HL-60/S4 treated with retinoic acid at 250 ng/mL for 4 days and 3 days (cell line): ENCODE measurements around the gene SUGP1.
"Not testable (repeated sequence)": the region's sequence is repeated elsewhere in the genome, so short reads cannot be mapped to it uniquely, and the experiment has no call there.

Source experiments
- in situ Hi-C: fragments of 300-500 bp; cut with MboI; formaldehyde crosslinking; loops from 2 replicates; pipeline ENCODE4 v1.7.0; 2022; ENCODE audit warnings: low sequenced_read_pairs

Gene SUGP1

DNA sequence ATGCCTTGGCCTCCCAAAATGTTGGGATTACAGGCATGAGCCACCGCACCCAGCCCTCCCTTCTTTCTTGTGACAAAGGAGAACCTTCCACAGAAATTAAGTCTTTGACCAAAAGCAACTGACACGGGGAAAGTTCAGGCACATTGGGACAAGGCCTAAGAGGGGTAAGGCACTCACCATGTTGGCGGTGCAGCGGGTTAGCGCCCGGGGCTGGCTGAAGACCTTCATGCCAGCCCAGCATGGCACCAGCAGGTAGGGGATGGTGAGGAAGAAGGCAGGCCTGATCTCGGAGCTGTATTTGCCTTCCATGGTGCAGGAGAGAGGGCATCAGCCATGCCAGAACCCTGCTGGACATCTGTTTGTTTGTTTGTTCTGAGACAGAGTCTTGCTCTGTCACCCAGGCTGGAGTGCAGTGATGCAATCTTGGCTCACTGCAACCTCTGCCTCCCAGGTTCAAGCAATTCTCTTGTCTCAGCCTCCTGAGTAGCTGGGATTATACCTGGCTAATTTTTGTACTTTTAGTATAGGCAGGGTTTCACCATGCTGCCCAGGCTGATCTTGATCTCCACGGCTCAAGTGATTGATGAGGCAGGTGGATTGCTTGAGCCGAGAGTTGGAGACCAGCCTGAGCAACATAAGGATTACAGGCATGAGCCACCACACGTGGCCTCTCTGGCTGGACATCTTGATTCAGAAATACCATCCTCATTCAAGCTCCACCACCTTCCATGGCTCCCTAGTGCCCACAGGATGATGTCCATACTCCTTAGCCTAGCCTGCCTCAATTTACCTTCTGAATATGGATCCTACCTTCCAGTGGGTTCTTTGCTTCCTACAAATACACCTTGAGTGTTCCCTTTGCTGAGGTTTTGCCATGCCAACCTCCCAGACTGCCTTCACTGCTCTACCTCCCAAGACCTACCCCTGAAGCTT, 51.6 kb downstream of the SUGP1 start:
- in situ Hi-C loops, result no loop called here

DNA sequence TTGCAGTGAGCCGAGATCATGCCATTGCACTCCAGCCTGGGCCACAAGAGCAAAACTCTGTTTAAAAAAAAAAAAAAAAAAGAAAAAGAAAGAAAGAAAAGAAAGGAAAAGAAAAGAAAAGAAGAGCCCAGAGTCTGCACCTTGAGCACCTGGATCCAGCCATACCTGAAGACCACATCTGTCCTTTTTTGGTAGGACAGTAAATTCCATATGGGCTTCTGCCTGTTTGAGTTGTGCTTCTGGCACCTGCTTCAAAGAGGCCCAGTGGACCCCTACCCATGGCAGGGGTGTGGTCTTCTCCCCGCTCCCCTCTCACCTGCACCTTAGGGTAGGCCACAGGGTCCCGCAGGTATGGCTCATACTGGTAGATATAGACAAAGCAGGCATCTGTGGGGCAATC, 53.0 kb downstream of the SUGP1 start:
- in situ Hi-C loops, result no loop called here

DNA sequence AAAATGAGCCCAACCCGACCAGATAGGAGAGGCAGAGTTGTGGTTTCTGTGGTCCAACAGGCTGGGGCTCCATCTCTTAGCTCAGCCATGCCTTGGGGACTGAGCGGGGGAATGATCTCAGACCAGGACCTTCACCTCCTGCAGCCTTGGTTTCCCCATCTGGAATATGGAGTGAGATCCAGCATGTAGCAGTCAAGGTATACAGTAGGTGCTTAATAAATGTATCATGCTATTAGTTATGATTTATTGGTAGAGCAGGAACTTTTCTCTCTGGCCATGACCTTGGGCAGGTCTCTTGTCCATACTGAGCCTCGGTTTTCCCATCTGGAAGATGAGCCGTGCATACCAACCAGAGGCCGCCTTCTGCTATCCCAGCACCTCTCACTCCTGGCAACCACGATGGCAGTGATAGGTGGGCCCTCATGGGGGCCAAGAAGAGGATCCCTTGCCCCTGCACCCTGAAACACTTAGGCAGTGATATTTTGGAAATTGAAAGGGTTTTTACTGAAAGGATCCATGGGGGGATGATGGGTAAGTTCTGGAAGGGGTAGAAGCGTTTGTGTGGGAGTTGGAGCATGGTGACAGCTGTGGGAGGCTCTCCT, 56.3 kb downstream of the SUGP1 start:
- in situ Hi-C loops, result no loop called here

DNA sequence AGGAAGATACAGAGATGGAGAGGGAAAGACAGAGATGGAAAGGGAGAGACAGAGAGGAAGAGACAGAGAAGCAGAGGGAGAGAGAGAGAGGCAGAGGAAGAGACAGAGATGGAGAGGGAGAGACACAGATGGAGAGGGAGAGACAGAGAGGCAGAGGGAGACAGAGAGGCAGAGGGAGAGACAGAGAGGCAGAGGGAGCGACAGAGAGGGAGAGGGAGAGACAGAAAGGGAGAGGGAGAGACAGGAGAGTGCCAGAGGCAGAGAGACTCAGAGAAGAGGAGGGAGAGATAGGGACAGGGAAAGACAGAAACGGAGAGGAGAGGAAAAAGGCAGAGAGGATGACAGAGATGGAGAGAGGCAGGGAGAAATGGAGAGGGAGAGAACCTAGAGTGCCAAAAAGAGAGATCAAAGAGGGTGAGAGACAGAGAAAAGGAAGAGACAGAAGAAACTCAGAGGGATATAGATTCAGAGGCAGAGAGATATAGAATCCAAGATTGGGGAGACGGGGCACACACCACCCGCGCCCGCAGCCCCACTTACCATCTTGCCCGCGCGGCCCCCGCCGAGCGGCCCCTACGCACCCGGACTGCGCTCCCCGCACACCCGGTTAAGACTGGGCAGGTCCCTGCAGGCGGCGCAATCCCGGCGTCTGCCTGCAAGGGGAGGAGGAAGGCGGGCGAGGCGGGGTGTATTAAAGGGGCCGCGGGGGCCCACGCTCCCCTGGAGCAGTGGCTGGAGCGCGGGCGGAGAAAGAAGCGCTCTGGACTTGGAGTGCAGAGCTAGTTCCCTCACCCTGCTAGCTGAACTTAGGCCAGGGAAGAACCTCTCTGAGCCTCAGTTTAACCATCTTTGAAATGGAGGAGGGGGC, 57.9 kb downstream of the SUGP1 start:
- in situ Hi-C loops, result no loop called here

DNA sequence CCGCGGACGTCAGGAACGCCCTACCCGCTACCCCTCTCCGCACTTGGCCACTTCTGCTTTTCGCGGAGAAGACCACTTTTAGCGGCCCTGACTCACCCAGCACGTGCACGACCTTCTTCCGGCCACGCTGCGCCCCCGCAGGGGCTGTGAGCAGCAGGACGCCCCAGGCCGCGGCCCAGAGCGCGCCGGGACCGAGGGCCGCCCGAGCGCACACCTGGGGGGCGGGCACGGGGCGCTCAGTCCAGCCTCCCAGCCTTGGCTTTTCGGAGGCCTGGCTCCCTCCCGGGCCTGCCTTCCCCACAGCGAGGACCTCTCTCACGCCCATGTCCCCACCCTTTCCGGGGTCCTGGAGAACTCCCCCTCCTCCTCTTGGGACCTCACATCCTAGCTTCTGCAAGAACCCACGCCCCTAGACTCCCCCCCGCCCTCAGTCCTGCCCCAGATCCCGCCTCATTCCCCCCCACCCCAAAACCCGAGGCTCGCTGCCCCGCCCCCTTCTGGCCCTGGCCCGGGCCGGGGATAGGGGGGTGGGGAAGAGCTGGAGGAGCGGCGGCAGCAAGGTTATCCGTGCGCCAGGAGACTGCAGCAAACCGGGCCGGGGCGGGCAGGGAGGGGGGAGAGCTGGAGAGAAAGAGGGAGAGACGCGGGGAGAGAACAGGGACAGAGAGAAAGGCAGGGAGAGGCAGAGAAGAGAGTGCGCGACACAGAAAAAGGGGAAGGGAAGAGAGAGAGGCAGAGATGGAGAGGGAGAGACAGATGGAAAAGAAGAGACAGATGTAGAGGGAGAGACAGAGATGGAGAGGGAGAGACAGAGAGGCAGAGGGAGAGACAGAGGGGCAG, 58.7 kb downstream of the SUGP1 start:
- in situ Hi-C loops, result no loop called here

DNA sequence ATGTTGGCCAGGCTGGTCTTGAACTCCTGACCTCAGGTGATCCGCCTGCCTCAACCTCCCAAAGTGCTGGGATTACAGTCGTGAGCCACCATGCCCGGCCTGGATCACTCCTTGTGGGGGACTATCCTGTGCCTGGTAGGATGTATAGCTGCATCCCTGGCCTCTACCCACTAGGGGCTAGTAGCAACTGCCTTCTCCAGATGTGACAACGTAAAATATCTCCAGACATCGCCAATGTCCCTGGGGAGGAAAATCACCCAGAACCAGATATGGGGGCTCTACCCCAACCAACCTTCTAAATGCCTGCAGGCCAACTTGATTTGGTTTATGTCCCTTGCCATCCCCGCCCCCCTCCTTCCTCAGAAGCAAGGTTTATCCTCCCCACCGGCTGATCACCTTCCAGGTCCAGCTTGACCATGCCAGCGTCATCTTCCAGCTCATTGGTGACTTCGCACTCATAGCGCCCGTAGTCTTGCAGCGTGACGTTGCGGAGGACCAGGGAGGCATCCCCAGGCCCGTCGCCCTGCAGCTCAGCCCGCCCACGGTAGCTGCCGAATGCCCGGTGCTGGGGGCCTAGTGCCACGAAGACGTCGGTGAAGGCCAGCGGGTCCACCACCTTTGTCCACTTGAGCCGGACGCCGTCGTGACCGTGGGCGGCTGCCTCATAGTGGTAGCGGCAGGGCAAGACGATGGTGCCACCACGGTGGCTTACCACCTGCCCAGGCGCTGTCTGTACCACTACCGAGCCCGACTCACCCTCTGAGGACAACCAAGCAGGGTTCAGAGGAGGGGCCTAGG, 59.7 kb downstream of the SUGP1 start:
- in situ Hi-C loops, result no loop called here

DNA sequence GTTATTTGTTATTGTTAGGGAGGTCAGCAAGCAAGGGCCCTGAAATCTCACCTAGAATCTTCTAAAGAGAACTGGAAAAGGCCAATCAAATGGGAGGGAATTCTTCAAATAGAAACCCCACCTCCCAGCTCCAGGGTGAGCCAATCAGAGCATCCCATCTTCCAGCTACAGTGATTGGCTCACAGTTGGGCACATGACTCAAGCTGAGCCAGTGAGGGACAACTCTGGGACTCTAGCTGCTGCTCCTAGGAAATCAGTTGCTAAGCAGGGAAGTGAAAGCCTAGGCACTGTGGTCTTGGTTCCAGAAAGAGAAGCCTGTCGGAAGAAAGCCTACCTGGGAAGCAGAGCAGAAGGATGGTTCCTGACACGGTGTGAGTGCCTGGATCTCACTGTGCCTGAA, 60.6 kb downstream of the SUGP1 start:
- in situ Hi-C loops, result no loop called here

DNA sequence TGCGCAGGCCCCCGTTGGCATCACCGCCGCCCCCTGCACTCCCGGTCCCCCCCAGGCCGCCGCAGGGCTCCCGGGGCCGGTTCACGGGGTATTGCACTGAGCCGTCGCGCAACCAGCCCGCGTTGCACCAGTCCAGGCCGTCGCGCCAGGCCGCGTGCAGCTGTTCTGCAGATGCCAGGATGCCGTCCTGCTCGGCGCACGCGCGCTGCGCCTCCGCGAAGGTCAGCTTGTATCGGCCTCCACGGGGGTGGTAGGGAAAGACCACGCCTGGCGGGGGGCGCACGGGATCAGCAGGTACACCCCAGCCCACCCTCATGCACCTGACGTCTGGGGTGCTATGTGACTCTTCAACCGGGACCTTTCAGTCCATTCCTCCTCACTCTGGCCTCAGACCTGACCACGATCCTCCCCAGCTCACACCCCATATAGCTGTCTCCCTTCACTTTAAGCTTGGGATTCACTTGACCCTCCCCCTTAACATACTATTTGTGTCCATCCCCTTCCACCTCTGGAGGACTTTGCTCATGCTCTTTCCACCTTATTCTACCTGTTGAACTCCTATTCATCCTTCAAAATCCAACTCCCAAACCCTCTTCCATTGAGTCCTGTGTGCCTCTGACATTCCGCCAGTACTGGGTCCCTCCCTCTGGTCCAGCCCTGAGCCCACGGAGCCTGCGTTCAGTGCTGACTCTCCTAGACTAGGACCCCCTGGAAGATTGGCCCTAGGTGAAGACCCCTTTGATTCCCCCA, 61.5 kb downstream of the SUGP1 start:
- in situ Hi-C loops, result no loop called here

DNA sequence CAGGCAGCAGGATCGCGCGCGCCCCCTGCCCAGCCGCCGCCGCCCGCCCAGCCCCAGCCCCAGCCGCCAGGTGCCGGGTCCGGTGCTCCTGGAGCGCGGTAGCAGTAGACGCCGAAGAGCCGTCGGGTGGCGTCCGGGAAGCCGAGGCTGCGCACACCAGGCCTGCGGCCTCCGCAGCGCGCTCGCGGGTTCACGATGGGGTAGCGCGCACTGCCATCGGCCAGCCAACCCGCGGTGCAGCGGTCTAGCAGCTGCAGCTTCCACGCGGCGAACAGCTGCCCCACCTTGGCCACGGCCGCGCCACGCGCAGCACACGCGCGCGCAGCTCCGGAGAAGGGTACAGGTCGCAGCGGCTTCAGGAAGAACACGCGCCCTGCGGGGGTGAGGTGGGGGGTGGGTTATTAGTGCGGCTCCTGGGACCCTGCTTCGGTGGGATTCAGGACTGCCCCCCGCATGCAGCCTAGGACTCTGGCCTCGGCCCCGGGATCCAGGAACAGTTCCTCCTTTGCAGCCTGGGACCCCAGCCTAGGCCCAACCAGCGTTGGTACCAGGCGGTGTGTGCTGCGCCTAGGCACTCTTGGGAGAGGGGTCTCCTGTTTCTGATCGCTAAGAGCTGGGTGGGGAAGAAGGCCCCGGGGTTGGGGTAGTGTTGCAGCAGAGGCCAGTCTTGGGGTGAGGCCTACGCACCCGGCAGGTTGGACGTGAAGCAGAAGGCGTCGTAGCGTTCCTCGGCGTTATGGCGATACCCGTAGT, 62.3 kb downstream of the SUGP1 start:
- in situ Hi-C loops, result no loop called here

DNA sequence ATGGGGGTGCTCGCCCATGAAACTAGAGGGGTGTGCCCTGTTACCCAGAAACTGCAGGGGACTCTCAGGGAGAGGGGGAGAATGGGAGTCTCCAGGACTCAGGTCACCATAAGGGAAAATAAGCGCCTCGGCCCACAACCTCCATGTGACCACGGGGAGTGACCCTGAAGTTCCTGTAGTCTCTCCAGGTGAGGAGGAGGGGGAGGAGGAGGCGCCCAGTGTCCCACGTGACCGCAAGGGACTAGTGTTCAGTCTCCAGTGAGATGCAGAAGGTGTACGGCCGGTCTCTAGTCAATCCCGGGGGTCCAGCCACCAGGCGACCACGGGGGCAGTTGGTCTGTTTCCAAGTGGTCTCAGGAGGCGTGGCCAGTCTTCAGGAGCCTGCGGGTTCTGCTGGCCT, 63.2 kb downstream of the SUGP1 start:
- in situ Hi-C loops, result no loop called here

DNA sequence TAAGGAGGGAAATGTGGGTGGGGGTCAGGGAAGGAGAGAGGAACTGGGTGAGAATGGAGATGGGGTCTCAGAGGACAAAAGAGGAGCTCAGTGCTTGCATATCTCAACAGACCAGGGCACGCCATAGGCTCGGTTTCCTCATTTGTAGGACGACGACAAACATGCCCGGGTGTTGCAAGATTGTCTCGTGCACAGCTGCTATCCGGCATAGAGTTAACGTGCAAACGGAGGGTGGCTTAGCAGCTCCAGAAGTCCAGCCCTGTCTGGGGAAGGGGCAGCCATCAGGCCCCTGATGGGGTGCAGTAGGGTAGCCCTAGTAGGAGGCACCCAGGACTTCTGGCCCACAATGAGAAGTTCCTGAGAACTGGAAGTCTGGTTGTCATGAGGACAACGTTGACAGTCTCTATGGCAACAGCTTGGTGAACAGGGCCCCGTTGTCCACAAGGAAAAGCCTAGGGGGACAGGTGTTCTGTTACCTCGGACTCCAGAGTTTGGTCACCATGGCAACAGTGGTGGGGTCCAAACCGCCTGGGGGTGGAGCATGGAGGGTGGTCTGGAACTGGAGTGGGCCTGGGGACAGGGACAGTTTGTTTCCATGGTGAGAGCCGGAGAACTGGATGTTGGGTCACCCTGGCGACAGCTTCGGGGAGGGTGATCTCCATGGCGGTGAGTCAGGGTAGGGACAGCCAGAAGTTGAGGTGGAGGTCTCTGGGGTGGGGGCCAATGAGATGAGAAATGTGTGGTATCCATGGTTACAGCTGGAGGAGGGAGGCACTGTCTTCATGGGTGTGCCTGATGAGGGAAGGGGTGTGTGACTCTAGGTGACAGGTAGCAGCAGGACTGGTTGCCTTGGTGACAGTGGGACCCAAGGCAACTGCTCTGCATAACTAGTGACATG, 64.0 kb downstream of the SUGP1 start:
- in situ Hi-C loops, result no loop called here

DNA sequence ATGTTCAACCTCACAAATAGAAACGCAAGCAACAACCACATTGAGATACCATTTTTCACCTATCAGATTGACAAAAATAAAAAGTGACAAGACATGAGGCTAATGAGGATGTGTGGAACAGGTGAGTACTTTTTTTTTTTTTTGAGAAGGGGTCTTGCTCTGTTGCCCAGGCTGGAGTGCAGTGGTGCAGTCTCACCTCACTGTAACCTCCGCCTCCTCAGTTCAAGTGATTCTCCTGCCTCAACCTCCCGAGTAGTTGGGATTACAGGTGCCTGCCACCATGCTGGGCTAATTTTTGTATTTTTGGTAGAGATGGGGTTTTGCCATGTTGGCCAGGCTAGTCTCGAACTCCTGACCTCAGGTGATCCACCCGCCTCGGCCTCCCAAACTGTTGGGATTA, 66.9 kb downstream of the SUGP1 start:
- in situ Hi-C loops, result not testable (repeated sequence)

DNA sequence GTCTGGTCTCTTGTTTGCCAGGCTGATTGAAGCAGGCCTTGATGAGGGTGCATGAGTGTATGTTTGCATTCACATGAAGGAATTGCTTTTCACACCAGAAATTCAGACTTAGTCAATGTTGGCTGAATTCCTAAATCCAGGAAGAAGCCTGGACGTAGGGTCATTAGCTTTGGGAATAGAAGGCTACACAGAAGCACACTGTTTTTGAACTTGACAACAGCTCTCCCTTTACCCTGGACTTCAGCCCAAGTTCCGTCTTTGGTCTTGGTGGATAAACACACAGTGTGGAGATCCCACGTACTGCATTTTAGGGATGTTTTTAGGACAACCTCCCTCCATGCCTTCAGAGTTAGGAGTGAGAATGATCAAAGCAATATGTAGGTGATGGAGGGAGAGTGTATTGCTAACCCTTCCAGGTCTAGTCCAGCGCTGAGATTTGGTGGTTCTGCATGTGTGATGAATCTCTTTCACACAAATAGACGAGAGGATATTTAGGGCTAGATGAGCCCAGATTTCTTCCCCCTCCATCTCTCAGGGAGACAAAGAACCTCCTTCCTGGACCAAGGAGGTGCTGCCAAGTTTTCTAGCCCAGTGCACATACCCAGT, 70.0 kb downstream of the SUGP1 start:
- in situ Hi-C loops, result no loop called here

DNA sequence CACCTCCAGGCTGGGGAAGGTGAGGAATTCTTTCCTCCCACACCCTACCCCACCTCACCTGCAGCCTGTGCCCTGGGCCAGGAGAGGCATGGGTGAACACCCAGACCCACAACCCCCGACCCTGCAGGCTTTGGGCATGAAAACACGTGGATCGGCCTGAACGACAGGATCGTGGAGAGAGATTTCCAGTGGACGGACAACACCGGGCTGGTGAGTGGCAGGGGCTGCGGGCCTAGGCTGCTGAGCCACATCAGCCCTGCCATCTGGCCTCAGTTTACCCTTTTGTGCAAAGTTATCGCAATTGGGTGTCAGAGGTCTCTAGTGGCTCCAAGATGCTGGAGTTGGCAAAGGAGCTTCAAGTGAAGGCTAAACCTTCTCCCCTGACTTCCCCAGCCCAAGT, 79.8 kb downstream of the SUGP1 start:
- in situ Hi-C loops, result no loop called here

DNA sequence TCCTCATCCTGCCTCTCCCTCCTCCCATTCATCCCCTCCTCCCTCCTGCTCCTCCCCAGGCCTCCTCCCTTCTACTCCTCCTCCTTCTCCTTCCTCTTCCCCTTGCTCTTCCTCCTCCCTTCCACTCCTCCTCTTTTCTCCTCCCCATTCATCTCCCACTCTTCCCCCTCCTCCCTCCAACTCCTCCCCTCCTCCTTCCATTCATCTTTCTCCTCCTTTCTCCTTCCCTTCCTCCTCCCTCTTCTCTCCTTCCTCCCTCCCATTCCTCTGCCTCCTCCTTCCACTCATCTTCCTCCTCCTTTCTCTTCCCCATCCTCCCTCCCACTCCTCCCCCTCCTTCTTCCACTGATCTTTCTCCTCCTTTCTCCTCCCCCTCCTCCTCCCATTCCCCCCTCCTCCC, 80.6 kb downstream of the SUGP1 start:
- in situ Hi-C loops, result no loop called here

DNA sequence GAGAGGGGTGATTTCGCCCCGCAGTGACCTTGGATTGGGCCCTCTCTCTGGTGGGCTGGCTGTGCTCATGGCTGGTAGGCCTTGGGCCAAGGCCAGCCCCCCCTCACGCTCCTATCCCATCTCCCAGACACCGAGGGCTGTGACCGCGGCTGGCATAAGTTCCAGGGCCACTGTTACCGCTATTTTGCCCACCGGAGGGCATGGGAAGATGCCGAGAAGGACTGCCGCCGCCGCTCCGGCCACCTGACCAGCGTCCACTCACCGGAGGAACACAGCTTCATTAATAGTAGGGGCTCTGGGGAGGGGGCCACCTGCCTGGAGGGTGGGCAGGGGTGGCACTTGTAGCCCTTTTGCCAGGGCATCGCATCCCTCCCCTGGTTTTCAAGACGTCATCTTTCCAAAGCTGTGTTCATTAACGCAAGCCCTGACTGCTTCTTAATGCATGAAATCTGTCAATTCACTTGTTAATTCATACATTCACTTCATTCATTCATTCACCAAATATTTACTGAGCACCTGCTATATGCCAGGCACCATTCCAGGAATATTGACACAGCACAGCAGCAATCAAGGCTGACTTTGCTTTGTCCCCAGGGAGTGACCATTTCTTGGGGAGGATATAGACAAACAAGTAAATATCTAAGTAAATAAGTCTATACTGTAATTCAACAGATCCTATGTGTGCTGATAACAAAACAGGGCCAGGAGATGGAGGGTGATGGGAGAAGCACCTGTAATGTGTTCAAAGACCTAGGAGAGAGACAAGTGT, 82.0 kb downstream of the SUGP1 start:
- in situ Hi-C loops, result no loop called here
